ENCODE results near the gene CSMD2.

The CSMD2 gene

DNA sequence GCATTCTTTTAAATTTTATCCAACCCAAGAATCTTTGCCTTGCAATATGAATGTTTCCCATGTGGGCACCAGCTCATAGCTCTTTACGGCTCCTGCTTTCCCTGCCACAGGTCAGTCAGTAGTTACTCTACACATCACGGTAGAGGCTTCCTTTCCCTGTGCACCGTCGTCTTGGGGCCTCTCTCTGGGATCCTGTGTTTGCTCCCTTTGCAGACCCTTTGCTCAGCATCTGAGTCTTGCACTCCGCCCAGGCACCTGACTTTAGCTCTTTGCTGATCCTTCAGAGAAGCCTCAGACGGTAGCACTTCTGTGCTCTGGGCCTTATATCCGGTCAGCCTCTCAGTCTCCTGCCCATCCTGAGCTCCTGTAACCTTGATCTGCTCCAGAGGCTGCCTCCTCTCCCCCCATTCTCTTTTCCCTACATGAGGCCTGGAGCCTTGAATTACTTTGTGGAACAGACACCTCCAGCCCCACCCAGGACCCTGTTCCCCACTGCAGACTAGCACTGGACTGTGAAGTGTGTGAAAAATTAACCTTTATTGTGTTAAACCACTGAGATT lies 484.7 kb downstream of the CSMD2 start:
- no peak for DNase-seq (ENCODE audit: low spot score)

- no peak for DNase-seq (ENCODE audit: low spot score)
These were observed 494.5 kb downstream of the CSMD2 start for GRCh38 chr1:33670567-33670966.

DNA sequence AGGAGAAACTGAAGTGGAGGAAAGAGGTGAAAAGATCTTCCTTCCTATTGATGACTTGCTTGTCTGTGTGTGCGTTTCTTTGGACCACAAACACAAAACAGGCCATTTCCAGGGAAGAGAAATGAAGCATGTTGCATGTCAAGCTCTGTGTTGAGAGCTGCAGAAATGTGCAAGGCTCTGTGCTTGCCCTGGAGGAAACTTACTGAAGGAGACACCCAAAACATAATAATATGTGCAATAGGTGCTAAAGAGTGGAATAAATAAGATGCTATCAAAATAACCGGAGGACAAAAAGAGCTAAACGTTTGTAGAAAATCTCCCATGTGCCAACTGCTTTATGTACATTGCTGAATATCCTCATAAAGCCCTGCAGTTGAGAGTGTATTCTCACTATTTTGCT lies 496.3 kb downstream of the CSMD2 start:
- DNase-seq (ENCODE audit: low spot score): no peak

DNA sequence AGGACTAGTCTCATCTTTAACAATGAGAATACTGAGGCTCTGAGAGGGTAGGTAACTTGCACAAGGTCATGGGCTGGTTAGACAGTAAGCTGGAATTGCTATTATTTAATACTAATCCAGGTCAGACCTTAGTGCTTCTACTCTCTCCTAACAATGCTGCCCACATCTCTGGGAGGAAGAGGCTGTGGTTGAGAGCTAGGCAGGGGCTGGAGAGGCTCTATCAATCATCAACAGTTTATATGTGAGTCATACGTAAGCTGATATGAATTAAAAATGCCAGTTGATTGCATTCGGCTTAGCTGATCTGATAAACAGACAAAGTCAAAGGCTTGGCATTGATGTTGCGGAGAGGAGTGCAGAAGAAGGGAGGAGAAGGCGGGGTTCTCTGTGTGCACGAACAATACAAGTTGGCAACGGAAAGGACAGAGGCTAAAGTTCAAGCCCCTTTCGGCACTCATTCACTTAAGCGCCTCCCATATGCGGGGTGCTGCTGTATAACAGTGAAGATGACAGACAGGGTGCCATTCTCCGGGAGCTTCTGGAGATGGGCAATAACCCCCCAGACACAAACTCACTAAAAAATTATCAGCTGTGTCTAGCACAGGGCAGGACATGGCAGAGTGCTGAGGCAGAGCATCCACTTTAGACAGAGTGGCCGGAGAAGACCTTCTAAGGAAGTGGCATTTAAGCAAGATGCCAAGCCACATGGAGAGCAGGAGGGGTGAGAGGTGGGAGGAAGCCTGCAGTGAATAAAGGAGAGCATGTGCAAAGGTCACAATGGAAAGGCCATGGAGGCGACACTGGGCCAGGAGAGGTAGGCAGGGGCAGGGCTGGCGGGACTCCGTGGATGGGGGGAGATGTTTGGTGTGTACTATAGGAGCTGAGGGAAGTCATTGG lies 497.4 kb downstream of the CSMD2 start:
- no peak for DNase-seq (ENCODE audit: low spot score)

DNA sequence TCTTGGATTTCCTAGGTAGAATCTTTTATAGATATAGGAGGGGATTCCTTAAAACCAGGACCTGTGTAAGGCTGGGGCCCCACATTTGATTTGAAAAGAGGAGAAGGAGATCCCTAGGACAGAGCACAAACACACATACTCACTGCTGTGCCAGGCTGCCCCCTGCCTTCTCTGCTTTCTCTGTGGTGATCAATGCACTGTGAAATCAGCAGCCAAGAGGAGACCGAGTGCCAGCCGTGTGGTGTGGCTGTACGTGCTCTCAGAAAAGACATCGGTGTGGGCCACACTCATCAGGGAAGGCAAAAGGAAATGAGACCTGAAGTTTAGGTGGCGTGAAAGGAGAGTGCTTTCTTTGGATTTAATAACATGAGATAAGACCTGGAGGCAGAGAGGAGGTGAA lies 498.4 kb downstream of the CSMD2 start:
- DNase-seq (ENCODE audit: low spot score): no peak

- DNase-seq (ENCODE audit: low spot score): no peak
These were observed 503.1 kb downstream of the CSMD2 start for GRCh38 chr1:33661811-33662454.

GRCh38 chr1:33660956-33661355 lies 504.1 kb downstream of the CSMD2 start:
- DNase-seq (ENCODE audit: low spot score): no peak

- no peak for DNase-seq (ENCODE audit: low spot score)
These were observed 504.8 kb downstream of the CSMD2 start for GRCh38 chr1:33660244-33660643.

DNA sequence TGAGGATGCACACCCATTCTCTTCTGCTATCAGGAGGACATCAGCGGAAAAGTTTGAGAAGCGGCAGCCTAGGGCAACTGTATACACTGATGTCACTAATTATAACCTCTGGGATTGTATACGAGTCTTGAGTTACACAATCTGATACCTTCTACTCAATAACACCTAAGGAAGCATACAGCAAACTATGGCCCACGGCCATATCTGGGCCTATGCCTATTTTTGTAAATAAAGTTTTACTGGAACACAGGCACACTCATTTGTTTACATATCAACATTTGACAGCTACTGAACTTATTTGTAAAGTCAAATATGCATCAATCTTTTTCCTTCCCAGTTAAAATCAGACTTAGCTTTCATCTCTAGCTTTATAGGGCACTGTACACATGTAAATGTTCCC lies 505.4 kb downstream of the CSMD2 start:
- DNase-seq (ENCODE audit: low spot score): no peak

GRCh38 chr1:33657833-33658232 lies 507.2 kb downstream of the CSMD2 start:
- DNase-seq (ENCODE audit: low spot score): no peak

DNA sequence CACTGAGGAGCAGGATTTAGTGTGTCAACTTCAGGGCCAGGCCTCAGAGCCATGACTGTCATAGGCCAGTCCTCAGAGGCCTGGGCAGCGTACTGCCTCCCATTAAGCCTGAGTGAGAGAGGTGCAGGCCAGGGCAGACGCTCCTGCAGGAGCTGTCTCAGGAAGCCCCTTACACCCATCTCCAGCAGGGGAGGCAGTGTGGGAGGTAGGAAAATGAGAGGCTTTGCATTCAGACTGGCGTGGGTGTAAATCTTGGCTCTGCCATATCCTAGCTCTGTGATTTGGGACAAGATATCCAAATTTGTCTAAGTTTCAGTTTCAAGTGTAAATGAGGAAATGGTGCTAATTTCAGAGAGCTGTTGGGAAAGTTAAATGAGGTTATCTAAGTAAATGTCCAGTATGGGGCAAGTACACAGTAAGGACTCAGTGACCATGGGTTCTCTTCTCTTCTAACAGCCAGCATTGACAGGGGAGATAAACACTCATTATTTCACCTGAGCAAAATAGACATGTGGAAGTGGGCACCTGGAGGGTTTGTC lies 508.5 kb downstream of the CSMD2 start:
- no peak for DNase-seq (ENCODE audit: low spot score)

DNA sequence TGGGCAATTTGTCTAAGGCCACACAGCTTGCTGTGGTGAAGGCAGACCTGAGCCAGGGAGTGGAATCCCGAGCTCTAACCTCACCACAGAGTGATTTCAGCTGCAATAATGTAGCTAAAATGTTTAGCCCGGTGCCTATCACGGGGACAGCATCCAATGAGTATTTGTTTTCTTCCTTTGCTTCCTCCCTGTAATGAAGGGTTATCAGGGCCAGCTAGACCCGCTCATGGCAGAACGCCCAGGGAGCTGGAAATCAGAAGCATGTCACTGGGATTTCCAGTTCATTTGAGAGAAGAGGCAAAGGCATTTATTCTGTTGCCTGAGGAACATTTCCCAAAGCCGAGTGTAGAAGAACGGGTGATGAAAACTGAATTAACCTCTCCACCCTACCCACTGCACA lies 509.5 kb downstream of the CSMD2 start:
- DNase-seq (ENCODE audit: low spot score): no peak

DNA sequence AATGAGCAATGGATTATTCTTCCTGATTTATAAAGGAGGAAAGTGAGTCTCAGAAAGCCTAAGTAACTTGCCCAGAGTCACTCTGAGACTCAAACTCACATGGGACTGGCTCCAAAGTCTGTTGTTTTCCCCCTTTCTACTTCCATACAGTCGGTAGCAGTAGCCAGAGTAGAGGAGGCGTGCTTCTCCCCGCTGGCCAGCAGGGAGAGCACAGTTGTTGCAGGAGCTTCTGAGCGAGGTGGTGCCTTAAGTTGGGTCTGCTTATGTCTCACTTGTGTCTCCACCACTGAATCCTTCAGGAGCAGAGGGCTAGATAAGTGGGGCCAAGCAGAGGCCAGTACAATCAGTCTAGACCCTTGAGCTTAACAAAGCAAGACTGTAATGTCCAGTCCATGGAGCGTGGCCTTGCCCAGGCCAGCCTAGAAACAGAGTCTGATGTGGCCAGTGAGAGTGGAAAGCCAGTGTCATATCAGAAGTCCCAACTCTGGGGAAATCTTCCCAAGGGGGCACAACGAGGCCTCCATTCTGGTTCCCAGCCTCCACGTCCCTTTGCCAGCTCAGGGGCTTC lies 510.7 kb downstream of the CSMD2 start:
- DNase-seq (ENCODE audit: low spot score): peak; percentile 12

DNA sequence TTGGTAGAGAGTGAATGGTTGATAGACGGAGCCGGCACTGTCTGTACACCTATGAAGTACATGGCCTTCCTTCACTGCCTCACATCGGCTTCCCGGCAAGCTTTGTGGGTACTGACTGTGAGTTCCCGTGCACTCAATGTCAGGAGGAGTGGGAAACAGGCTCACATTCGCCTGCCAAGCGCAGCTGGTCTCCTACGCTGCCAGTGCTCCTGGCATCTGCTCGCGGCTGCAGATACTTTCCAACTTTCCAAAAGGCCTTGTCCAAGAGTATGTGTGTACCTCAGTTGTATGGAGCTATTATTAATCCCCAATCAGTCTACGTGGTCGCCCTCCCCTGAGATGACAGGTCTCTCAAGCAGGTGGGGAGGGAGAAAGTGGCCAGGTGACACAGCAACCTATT lies 511.8 kb downstream of the CSMD2 start:
- DNase-seq (ENCODE audit: low spot score): no peak

GRCh38 chr1:33650708-33651107 lies 514.3 kb downstream of the CSMD2 start:
- DNase-seq (ENCODE audit: low spot score): no peak

DNA sequence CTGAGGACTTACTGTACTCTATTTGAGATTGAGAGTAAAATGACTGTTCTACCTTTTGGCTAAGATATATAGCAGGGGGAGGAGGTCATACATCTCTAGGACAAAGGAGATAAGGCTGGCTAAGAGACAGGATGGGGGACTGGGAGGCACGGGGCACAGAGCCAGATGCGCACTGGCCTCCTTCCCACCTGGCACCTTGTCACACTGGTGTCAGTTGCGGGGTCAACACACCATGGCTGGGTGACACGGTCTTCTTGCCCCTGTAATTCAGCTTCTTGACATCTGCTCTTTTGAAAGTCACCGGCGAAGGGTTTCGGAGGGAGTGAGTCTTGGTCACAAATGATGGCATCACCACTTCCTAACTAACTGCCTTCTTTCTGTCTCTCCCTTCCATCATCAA lies 515.3 kb downstream of the CSMD2 start:
- no peak for DNase-seq (ENCODE audit: low spot score)

DNA sequence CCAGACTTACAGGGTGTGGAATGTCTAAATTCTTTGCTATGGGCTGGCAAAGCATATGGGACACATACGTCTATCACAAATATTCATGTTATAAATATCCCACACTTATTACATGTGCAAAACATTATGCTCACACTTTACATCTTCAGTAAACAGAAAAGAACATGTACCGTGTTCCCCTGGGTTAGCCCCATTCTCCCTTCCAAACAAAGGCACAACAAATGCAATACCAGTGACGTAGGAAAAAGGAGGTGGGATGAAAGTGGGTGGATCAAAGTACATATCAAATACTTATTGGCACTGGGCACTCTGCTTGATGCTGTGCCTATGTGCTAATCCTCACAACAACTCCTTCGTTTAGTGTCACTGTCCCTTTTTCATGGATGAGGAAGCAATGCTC lies 521.8 kb downstream of the CSMD2 start:
- no peak for DNase-seq (ENCODE audit: low spot score)

GRCh38 chr1:33641104-33641830 lies 523.8 kb downstream of the CSMD2 start:
- DNase-seq (ENCODE audit: low spot score): peak; percentile 47

GRCh38 chr1:33640114-33640660 lies 524.8 kb downstream of the CSMD2 start:
- DNase-seq (ENCODE audit: low spot score): no peak

DNA sequence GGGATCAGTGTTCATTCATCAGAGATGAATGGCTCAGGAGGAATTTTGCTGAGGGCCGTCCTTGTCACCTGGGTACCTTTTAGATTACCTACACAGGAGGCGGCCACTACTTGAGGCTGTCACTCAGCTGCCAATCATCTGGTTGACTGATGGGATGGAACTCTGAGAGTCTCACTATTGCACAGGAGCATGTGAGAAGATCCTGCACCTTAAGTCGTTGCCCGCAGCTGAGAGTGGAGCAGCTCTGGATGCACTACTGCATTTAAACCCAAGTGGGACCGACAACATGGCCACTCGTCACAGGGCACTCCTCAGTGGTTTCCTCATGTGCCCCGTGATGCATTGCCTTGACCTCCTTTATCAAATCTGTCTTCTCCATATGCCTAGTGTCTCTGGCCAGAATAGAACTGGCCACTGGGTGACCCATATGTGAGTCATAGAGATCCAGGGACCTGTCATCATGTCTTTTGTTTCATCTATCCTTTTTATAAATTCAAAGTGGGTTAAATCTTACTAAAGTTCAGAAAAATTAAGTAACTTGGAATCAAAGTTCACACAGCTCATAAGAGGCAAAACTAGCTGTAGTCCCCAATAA lies 527.1 kb downstream of the CSMD2 start:
- no peak for DNase-seq (ENCODE audit: low spot score)

DNA sequence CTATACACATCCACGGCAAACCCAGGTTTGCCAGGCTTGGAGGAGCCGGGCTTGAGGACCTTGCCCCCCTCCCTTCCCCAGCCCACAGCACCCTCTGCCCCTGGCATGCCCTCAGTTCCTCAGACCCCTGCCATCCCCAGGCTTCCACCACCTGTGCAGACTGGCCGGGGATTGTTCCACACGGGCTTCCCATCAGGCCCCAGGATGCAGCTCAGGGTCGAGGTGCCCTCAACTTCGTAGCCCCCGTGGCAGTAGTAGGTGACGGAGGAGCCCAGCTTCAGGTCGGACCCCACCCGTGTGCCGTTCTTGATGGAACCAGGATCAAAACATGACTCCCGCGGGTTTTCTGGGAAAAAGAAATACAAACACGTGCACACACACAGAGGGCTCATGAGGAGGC lies 528.8 kb downstream of the CSMD2 start:
- no peak for DNase-seq (ENCODE audit: low spot score)
